Measurements from ENCODE around the gene PPP1R3D.

Gene PPP1R3D

DNA sequence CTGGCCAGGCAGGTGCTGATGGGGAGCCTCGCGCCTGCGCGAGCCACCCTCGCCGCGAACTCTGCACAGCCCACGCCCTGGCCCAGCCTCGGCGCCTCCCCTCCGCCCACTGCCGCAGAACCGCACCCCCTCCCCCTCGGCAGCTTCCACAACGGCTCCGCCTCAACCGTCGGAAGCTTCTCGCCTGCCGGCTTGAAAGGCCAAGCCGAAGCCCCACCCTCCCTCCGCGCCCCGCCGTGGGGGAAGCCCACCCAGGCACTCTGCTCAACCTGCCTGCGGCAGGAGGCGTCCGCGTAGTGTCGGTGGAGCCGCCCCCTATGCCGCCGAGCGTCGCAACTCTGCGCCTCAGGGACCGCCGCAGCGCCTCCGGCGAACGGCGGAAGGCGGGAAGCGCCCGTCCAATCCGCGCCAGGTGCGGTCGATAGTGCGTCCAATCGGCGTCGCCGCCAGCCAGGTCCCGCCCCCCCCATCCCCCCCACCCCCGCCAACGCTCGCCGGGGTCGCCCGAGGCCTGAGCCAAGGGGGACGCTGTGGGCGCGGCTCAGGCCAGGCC, 6.7 kb downstream of the PPP1R3D start, which contains the start of gene SYCP2:
SYCP2 (minus strand) TSS at position 342 of the 553 bp plus-strand sequence. CDS start 11,224 bp downstream, outside the sequence.
- no peak for TF ChIP-seq CTCF (IDR thresholded peaks at IDR 0.05; ENCODE audit: control extremely low read depth, extremely low read depth, low read depth, missing control alignments)
- DNase-seq (ENCODE audit: extremely low spot score): peak; percentile 69
- ChIA-PET CTCF (interaction anchor here (1.0 to 6.2 kb wide), 11 partner anchors 7 to 269 kb away, joined by 3 to 94 read pairs (median 5); no protein-coding TSS in a partner anchor), POLR2A (no interaction called here)

DNA sequence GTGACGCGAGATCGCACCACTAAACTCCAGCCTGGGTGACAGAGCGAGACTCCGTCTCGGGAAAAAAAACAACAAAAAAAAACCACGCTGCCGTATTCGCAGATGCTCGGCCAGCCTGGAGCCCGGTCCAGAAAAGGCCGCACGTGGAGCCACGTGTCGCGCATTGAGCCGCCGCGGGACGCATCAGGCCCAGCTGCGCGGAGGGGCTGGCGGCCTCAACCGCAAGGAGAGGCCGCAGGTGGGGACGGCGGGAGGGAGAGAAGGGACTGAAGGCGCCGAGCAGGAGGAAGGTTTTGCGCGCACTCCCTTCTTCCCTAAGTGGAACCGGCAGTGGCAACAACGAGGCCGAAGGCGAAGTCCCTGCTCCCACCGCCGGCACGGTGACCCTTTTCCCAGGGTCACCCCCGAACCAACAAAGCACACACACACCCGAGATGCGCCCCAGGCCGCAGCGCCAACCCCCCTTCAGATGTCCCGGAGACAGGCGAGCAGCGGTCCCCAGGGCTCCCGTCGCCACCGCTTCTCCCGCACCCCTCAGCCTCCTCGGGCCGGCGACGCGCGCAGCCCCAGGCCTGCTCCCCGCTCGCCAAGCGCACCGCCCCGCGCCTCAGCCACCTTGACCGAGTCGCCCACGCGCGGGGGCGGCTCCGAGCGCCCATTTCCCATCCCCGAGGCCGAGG, 7.3 kb downstream of the PPP1R3D start:
- DNase-seq (ENCODE audit: extremely low spot score): no peak
- ChIA-PET CTCF (interaction anchor here (1.7 to 6.2 kb wide), 2 partner anchors 8 to 15 kb away, joined by 10 to 94 read pairs; partner anchors contain the start of genes FAM217B and PPP1R3D), POLR2A (no interaction called here)
- no peak for TF ChIP-seq CTCF (IDR thresholded peaks at IDR 0.05; ENCODE audit: control extremely low read depth, extremely low read depth, low read depth, missing control alignments)

- TF ChIP-seq CTCF (IDR thresholded peaks at IDR 0.05; ENCODE audit: control extremely low read depth, extremely low read depth, low read depth, missing control alignments): no peak
- ChIA-PET POLR2A (no interaction called here), CTCF (interaction anchor here (1.4 to 1.7 kb wide), 2 partner anchors 9 to 16 kb away, joined by 5 to 10 read pairs; partner anchors contain the start of genes FAM217B and PPP1R3D)
- no peak for DNase-seq (ENCODE audit: extremely low spot score)
These were observed 8.4 kb downstream of the PPP1R3D start for GRCh38 chr20:59931511-59932312.

DNA sequence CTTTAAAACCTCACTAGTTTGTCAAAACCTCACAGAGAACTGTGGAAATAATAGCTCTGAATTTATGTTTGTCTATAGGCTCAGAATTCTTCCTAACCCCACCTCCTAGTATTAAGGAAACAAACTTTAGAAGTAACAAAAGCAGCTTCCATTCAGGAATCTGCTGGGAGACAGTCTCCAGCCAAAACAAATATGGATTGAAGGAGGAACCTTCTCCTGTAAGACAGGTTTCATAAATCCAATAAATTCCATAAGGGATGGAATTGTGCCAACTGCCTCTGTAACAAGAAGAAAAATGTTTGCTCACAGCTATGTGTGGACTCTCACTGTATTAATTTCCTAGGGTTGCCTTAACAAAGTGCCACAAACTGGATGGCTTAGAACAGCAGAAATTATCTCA, 14.2 kb downstream of the PPP1R3D start:
- no peak for DNase-seq (ENCODE audit: extremely low spot score)
- ChIA-PET POLR2A (no interaction called here), CTCF (interaction anchor here (0.7 to 2.0 kb wide), 5 partner anchors 8 to 15 kb away, joined by 3 to 9 read pairs (median 5); partner anchors contain the start of genes FAM217B, PPP1R3D and SYCP2)
- TF ChIP-seq CTCF (IDR thresholded peaks at IDR 0.05; ENCODE audit: control extremely low read depth, extremely low read depth, low read depth, missing control alignments): no peak

DNA sequence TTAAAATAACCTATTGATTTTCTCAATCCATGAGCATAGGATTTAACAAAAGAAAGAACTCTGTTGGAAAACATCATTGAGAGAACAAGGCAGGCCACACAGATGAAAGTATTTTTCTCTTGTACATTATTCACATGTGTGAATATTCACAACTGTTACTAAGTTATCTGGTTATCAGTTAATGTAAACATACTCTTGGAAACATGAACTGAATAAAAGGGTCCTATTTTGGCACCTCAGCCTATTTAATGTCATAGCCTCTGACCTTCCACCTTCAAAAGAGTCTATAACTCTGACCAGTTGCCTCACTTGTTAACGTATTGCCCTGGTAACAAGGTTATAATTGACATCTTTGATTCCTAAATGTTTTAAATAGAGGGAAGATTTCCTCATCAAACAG, 14.7 kb downstream of the PPP1R3D start:
- ChIA-PET POLR2A (no interaction called here), CTCF (interaction anchor here (0.7 to 1.6 kb wide), 4 partner anchors 9 to 15 kb away, joined by 3 to 8 read pairs (median 4); partner anchors contain the start of genes FAM217B, PPP1R3D and SYCP2)
- DNase-seq (ENCODE audit: extremely low spot score): no peak
- TF ChIP-seq CTCF (IDR thresholded peaks at IDR 0.05; ENCODE audit: control extremely low read depth, extremely low read depth, low read depth, missing control alignments): no peak

GRCh38 chr20:59923514-59923913, 16.6 kb downstream of the PPP1R3D start:
- no peak for TF ChIP-seq CTCF (IDR thresholded peaks at IDR 0.05; ENCODE audit: control extremely low read depth, extremely low read depth, low read depth, missing control alignments)
- CTCF ChIA-PET: interaction anchor here (1.1 to 2.4 kb wide), 3 partner anchors 11 to 17 kb away, joined by 3 to 9 read pairs (median 8); partner anchors contain the start of genes FAM217B and PPP1R3D
- DNase-seq (ENCODE audit: extremely low spot score): no peak
- POLR2A ChIA-PET: no interaction called here

Measured in GM10248 (cell line).